A673 (cell line): ENCODE results near the gene EIF3F. TPM values are rescaled to one million over a fixed set of nuclear protein-coding genes. Genes with fewer than 3 reads are reported as not detected.

Experiments
- BruUV-seq: library from RNA; stranded (reverse); fragments of 400-500 nt; replicated peaks from 2 replicates; lab custom pipeline; 2021; lab: Mats Ljungman, UMichigan
- CTCF ChIA-PET: fragments of 300-600 bp; sonication (Branson Sonifier 250); formaldehyde crosslinking; loops from one replicate; lab custom pipeline; 2022; ENCODE audit warnings: antibody characterized with exemption; lab: Charles Lee
- POLR2A ChIA-PET: fragments of 300-600 bp; sonication (Branson Sonifier 250); formaldehyde crosslinking; loops from one replicate; lab custom pipeline; 2022; ENCODE audit warnings: antibody characterized with exemption; ENCODE audit not compliant: low non-redundant PET; lab: Charles Lee
- DNase-seq: peaks from one replicate; pipeline ENCODE4 v3.0.0-alpha.2; 2015; ENCODE audit warnings: low spot score
- H3K27ac ChIP-seq: fragments of 200-600 bp; sonication (generic); 2 replicates; pipeline ENCODE4 v1.5.1; 2016; ENCODE audit warnings: mixed run types, low read depth, mild to moderate bottlenecking, mixed read lengths, antibody characterized with exemption, low read length; ENCODE audit not compliant: poor library complexity, severe bottlenecking
- H3K27me3 ChIP-seq: fragments of 200-600 bp; sonication (generic); replicated peaks from 2 replicates; pipeline ENCODE4 v1.6.1; 2017; ENCODE audit warnings: mixed run types, low read depth, mild to moderate bottlenecking, mixed read lengths, antibody characterized with exemption, low read length; ENCODE audit not compliant: insufficient read depth, poor library complexity
- H3K36me3 ChIP-seq: fragments of 200-600 bp; sonication (generic); 2 replicates; pipeline ENCODE4 v1.6.1; 2016; ENCODE audit warnings: mixed run types, mild to moderate bottlenecking, mixed read lengths, antibody characterized with exemption, low read length; ENCODE audit not compliant: insufficient read depth, poor library complexity, severe bottlenecking
- H3K4me1 ChIP-seq: fragments of 200-600 bp; sonication (generic); 2 replicates; pipeline ENCODE4 v1.6.1; 2017; ENCODE audit warnings: mixed run types, mild to moderate bottlenecking, mixed read lengths, antibody characterized with exemption, low read length; ENCODE audit not compliant: insufficient read depth, poor library complexity, severe bottlenecking
- H3K4me3 ChIP-seq: fragments of 200-600 bp; sonication (generic); 2 replicates; pipeline ENCODE4 v1.5.1; 2016; ENCODE audit warnings: low read depth, mixed run types, mild to moderate bottlenecking, mixed read lengths, low read length; ENCODE audit not compliant: poor library complexity, severe bottlenecking
- H3K9me3 ChIP-seq: fragments of 200-600 bp; sonication (generic); 2 replicates; pipeline ENCODE4 v1.6.1; 2016; ENCODE audit warnings: mixed run types, low read depth, mild to moderate bottlenecking, mixed read lengths, antibody characterized with exemption, low read length; ENCODE audit not compliant: poor library complexity, severe bottlenecking
- CTCF ChIP-seq: fragments of 300-800, 200-600 bp; sonication (generic); conservative IDR thresholded peaks from 2 replicates; pipeline ENCODE4 v1.5.1; 2017; ENCODE audit warnings: low read depth, mild to moderate bottlenecking, antibody characterized with exemption, low read length, moderate library complexity, mixed read lengths
- EZH2 ChIP-seq: fragments of 200-600 bp; sonication (generic); IDR thresholded peaks from 2 replicates; pipeline ENCODE4 v1.6.1; 2017; ENCODE audit warnings: borderline replicate concordance, low read depth, mild to moderate bottlenecking, mixed read lengths, antibody characterized with exemption, low read length; ENCODE audit not compliant: poor library complexity, severe bottlenecking
- intact Hi-C: fragments of 100-400 bp; cut with micrococcal nuclease; formaldehyde crosslinking; loops from one replicate; pipeline ENCODE4 v1.10.0; 2022; ENCODE audit not compliant: unreplicated experiment
- total RNA-seq: library from RNA; stranded (reverse); gene quantifications from 2 replicates; pipeline ENCODE4 v1.2.3, GENCODE V29; 2021

The EIF3F gene
- total RNA-seq, 1 experiment from 2014 or later = 151 TPM

- no peaks in the 10 kb centered on the region for H3K9me3 ChIP-seq
- intact Hi-C loops = no loop called here
- ChIA-PET POLR2A (no interaction called here), CTCF (no interaction called here)
- no peak overlapping the region for H3K27ac ChIP-seq
- H3K4me3 ChIP-seq = no peak overlapping the region
- no peak for DNase-seq
- peaks cover 13% of the 10 kb centered on the region for H3K27me3 ChIP-seq
- no TSS peak for BruUV-seq
- no peaks in the 10 kb centered on the region for H3K36me3 ChIP-seq
- TF ChIP-seq EZH2 = no peak
- no peak for TF ChIP-seq CTCF
- no peaks in the 10 kb centered on the region for H3K4me1 ChIP-seq
Observed at GRCh38 chr11:7964873-7965272, 22.3 kb upstream of the EIF3F start.

- no peak within 1 kb of the TSS for H3K27ac ChIP-seq
- no peak within 1 kb of the TSS for H3K4me3 ChIP-seq
- BruUV-seq = no TSS peak
- H3K9me3 ChIP-seq = no peaks in the 10 kb centered on the region
- POLR2A ChIA-PET = no interaction called here
- H3K4me1 ChIP-seq = no peaks in the 10 kb centered on the region
- no peaks in the 10 kb centered on the region for H3K36me3 ChIP-seq
- TF ChIP-seq CTCF = no peak
- no peak for DNase-seq
- CTCF ChIA-PET = no interaction called here
- intact Hi-C loops = no loop called here
- peaks cover 13% of the 10 kb centered on the region for H3K27me3 ChIP-seq
Observed at GRCh38 chr11:7965386-7965785, 21.8 kb upstream of the EIF3F start, which contains the start of gene NLRP10. Gene NLRP10 (minus strand): TSS chr11:7965447. CDS start chr11:7963495, 1,952 bp downstream.

- DNase-seq = no peak
- Histone ChIP-seq H3K4me3 (no peak overlapping the region), H3K27ac (no peak overlapping the region), H3K9me3 (no peaks in the 10 kb centered on the region), H3K27me3 (peaks cover 13% of the 10 kb centered on the region), H3K36me3 (no peaks in the 10 kb centered on the region), H3K4me1 (no peaks in the 10 kb centered on the region)
- ChIA-PET CTCF (no interaction called here), POLR2A (no interaction called here)
- BruUV-seq = no TSS peak
- intact Hi-C loops = no loop called here
- no peak for TF ChIP-seq EZH2
Observed at GRCh38 chr11:7967097-7967496, 20.0 kb upstream of the EIF3F start.

GRCh38 chr11:7967826-7968225 lies 19.3 kb upstream of the EIF3F start:
- Histone ChIP-seq H3K9me3 (no peaks in the 10 kb centered on the region), H3K4me1 (no peaks in the 10 kb centered on the region), H3K27ac (no peak overlapping the region), H3K4me3 (no peak overlapping the region), H3K36me3 (no peaks in the 10 kb centered on the region), H3K27me3 (peaks cover 13% of the 10 kb centered on the region)
- intact Hi-C loops = no loop called here
- CTCF ChIA-PET = no interaction called here
- BruUV-seq = no TSS peak
- TF ChIP-seq EZH2 (no peak), CTCF (no peak)
- POLR2A ChIA-PET = no interaction called here
- DNase-seq = no peak
